ENCODE results near the gene PRKAR1A.
"Not testable (repeated sequence)": the region's sequence is repeated elsewhere in the genome, so short reads cannot be mapped to it uniquely, and the experiment has no call there.

PRKAR1A gene

GRCh38 chr17:68579194-68579927, 67.1 kb downstream of the PRKAR1A start:
- no peak for DNase-seq (ENCODE audit: low read depth)

GRCh38 chr17:68580236-68580770, 68.1 kb downstream of the PRKAR1A start:
- peak; percentile 93 for DNase-seq (ENCODE audit: low read depth)

GRCh38 chr17:68581863-68582645, 69.8 kb downstream of the PRKAR1A start:
- DNase-seq (ENCODE audit: low read depth) = no peak

GRCh38 chr17:68582867-68583266, 70.6 kb downstream of the PRKAR1A start:
- DNase-seq (ENCODE audit: low read depth) = not testable (repeated sequence)

- no peak for DNase-seq (ENCODE audit: low read depth)
Observed at GRCh38 chr17:68584581-68585303, 72.5 kb downstream of the PRKAR1A start.

GRCh38 chr17:68585643-68586042, 73.4 kb downstream of the PRKAR1A start:
- no peak for DNase-seq (ENCODE audit: low read depth)

- DNase-seq (ENCODE audit: low read depth) = no peak
Observed at GRCh38 chr17:68587026-68587425, 74.8 kb downstream of the PRKAR1A start.

- no peak for DNase-seq (ENCODE audit: low read depth)
Observed at GRCh38 chr17:68587847-68588246, 75.6 kb downstream of the PRKAR1A start.

GRCh38 chr17:68588362-68588761, 76.1 kb downstream of the PRKAR1A start:
- no peak for DNase-seq (ENCODE audit: low read depth)

- DNase-seq (ENCODE audit: low read depth) = no peak
Observed at GRCh38 chr17:68589086-68589485, 76.9 kb downstream of the PRKAR1A start.

- DNase-seq (ENCODE audit: low read depth) = no peak
Observed at GRCh38 chr17:68591583-68591982, 79.4 kb downstream of the PRKAR1A start.

- DNase-seq (ENCODE audit: low read depth) = peak; percentile 64
Observed at GRCh38 chr17:68592009-68592408, 79.8 kb downstream of the PRKAR1A start.

GRCh38 chr17:68592682-68593641, 80.7 kb downstream of the PRKAR1A start:
- DNase-seq (ENCODE audit: low read depth) = peak; percentile 67

- DNase-seq (ENCODE audit: low read depth) = no peak
Observed at GRCh38 chr17:68594552-68594951, 82.3 kb downstream of the PRKAR1A start.

GRCh38 chr17:68595496-68595895, 83.3 kb downstream of the PRKAR1A start:
- DNase-seq (ENCODE audit: low read depth) = no peak

GRCh38 chr17:68595986-68596385, 83.8 kb downstream of the PRKAR1A start:
- DNase-seq (ENCODE audit: low read depth) = no peak

- DNase-seq (ENCODE audit: low read depth) = no peak
Observed at GRCh38 chr17:68596411-68596945, 84.2 kb downstream of the PRKAR1A start.

GRCh38 chr17:68598074-68598473, 85.8 kb downstream of the PRKAR1A start:
- no peak for DNase-seq (ENCODE audit: low read depth)

- DNase-seq (ENCODE audit: low read depth) = no peak
Observed at GRCh38 chr17:68598545-68598961, 86.3 kb downstream of the PRKAR1A start.

GRCh38 chr17:68599091-68599490, 86.9 kb downstream of the PRKAR1A start:
- no peak for DNase-seq (ENCODE audit: low read depth)

GRCh38 chr17:68599552-68600066, 87.4 kb downstream of the PRKAR1A start:
- DNase-seq (ENCODE audit: low read depth) = no peak
